Activated naive CD4-positive, alpha-beta T cell treated with anti-CD3 and anti-CD28 coated beads, Interleukin-2, amount 50 U/mL, for 16 hours (primary cell): Measurements from ENCODE around the gene GGA1.

ENCODE experiments used
- DNase-seq: peaks from one replicate; pipeline ENCODE4 v3.0.0-alpha.2; 2020

The GGA1 gene

DNA sequence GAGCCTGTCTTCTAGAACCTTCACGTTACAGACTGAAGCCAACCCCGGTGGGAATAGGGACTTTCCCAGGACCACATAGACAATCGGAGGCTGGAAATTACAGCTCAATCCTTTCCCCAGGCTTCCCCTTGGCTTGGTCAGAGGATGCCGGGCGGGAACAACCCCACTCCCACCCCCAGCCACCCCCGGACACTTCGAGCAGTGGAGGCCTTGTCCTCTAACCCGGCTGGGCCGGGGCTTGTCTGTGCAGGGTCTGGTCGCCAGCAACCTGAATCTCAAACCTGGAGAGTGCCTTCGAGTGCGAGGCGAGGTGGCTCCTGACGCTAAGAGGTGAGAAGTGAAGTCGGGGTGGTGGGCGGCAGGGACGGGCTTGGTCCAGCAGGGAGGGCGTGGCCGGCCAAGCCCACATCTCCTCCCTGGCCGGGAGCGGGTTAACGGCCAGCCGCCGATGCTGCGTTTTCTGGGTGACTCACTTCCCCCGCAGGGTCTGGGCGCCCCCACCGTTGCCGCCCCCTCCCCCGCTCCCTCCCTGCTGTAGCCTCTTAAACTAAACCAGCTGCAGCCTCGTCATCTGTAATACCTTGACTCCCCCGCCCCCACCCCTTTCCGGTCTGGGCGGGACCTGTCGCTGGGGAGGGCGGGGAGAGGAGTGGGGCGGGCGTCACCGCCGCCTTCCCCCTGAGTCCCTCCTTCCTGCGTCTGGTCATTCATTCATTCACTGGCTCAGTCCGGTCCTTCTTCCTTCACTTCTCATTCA, 68.3 kb downstream of the GGA1 start:
- peak; percentile 94 for DNase-seq

DNA sequence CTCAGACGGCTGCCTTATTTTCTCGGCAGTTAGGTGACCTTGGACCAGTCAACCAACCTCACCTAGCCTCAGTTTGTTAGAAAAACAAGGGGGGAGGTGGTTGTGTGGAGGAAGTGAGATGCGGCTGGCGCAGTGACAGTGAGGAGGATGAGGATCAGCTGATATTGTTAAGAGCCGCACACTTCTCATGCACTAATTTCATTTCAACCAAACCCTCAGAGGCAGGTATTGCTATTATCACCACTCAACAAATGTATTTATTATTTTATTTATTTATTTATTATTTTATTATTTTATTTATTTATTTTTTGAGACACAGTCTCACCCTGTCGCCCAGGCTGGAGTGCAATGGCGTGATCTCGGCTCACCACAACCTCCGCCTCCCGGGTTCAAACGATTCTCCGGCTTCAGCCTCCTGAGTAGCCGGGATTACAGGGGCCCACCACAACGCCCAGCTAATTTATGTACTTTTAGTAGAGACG, 68.9 kb downstream of the GGA1 start:
- no peak for DNase-seq

DNA sequence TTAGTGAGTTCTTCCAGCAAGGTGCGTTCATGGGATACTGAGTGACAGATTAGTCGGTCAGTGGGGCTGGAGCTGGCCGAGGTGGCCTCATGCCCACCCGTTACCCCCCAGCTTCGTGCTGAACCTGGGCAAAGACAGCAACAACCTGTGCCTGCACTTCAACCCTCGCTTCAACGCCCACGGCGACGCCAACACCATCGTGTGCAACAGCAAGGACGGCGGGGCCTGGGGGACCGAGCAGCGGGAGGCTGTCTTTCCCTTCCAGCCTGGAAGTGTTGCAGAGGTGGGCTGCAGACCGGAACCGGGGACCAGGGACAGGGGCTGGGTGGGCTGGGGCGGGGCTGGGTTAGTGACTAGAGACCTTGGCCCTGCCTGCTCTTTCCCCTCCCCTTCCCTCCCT, 69.7 kb downstream of the GGA1 start:
- no peak for DNase-seq

DNA sequence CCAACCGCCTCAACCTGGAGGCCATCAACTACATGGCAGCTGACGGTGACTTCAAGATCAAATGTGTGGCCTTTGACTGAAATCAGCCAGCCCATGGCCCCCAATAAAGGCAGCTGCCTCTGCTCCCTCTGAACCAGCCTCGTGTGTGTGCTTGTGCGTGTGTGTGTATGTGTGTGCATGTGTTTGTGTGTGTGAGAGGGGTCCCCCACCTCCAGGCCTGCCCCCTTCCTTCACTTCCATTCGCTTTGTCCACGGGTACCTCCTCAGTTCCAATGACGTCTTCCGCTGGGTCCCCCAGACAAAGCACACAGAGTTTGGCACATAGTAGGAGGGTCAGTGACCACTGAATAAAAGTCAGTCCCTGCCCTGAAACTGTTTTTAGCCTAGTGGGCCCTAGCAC, 71.0 kb downstream of the GGA1 start:
- DNase-seq = no peak

DNA sequence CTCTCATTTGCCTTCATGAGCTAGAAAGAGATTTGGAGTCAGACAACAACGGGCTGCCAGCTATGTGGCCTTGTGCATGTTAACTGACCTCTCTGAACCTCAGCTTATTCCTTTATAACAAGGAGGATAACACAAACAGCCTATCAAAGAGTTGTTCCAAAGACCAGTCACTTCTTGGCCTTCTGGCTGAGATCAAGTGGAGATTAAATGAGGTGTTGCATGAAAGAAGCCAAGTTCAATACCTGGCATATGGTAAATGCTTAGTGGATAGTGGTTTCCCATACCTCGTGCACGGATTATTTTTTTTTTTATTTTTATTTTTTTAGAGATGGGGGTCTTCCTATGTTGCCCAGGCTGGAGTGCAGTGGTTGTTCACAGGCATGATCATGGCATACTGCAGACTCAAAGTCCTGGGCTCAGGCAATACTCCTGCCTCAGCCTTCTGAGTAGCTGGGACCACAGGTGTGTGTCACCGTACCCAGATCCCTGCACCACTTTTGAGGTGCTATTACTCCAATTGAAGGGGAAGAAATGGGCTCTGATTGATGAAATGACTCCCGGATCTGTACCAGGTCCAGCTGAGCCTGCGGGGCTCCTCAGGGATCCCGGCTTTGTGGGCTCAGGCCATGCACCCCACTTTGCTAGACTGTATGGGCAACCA, 71.7 kb downstream of the GGA1 start:
- DNase-seq = no peak

DNA sequence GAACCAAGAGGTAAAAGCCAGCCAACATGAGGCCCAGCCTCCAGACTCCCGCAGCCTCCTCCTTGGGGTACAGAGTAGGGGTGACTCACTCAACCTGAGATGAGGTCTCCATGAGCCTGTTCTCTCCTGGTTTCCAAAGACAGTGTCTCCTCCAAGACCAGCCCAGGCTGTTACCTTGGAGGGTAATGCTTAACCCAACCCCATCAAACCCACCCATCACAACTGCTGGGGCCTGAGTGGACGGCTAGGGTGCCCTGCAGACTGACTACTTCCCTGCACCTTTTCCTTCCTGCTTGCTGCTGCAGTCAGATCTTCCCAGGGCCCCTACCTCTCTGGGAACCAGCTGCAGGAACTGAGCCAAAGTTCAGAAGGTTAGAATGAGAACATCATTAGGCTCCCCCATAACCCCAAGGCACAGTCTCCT, 72.4 kb downstream of the GGA1 start:
- DNase-seq = no peak

DNA sequence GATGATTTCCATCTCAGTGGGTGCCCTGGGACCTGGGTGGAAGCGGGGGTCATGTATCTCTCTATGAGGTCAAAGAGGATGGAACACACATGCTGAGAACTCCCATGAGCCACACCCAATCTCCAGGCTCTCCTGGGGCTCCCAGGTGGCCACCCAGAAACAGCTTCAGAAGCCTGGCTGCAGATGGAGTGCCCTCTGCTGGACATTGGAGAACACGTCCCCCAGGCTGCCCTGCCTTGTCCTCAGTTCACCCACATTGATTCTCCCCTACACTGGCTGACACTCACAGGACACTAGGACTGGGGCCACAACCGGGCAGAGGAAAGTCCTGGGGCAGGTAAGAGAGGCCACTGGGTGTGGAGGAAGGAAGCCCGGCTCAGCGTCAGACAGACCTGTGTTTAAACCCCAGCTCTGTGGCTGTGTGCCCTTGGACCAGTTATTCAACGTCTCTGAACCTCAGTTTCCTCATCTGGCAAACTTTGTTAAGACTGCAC, 73.0 kb downstream of the GGA1 start:
- peak; percentile 72 for DNase-seq
